Sigmoid colon (tissue), 4 donors: ENCODE results near the gene NDUFS6.

ENCODE experiments used
- POLR2A ChIP-seq, 2 donors: fragments of 450-650 bp; IDR thresholded peaks; one replicate each; pipeline ENCODE4 v1.6.1; 2016; ENCODE audit warnings: antibody characterized with exemption in 2 of 2, mild to moderate bottlenecking in 2 of 2, moderate library complexity in 2 of 2
- POLR2AphosphoS5 ChIP-seq, 4 donors: sonication (generic); formaldehyde crosslinking; IDR thresholded peaks; one replicate each; pipeline ENCODE4 v1.6.1; 2017; ENCODE audit warnings: antibody characterized with exemption in 4 of 4
- TF ChIP-seq, protein P1 (sequence below), 4 experiments: fragments of 450-650 bp in 3 of 4; fragments of 200-600 bp in 1 of 4; IDR thresholded peaks; one replicate each; pipeline ENCODE4 v1.5.1; 2016 to 2019; ENCODE audit warnings: antibody characterized with exemption in 4 of 4, mild to moderate bottlenecking in 3 of 4, moderate library complexity in 2 of 4

DNA sequence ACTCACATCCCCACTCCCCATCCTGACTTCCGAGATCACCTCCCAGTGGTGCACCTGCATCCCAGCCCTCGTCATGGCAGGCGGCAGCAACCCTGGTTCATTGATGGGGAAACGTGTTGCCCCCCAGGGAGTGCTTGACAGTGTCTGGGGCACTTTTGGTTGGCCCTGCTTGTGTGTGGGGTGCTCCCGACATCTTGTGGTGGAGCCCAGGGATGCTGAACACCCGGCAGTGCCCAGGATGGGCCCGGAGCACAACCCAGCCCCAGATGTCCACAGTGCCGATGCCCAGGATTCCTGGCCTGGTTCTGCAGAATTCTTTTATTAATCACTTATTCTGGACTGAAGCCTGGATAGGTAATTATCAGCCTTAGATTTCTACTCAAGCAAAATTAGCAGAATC lies 5.3 kb upstream of the NDUFS6 start:
- TF ChIP-seq, protein P1, sequence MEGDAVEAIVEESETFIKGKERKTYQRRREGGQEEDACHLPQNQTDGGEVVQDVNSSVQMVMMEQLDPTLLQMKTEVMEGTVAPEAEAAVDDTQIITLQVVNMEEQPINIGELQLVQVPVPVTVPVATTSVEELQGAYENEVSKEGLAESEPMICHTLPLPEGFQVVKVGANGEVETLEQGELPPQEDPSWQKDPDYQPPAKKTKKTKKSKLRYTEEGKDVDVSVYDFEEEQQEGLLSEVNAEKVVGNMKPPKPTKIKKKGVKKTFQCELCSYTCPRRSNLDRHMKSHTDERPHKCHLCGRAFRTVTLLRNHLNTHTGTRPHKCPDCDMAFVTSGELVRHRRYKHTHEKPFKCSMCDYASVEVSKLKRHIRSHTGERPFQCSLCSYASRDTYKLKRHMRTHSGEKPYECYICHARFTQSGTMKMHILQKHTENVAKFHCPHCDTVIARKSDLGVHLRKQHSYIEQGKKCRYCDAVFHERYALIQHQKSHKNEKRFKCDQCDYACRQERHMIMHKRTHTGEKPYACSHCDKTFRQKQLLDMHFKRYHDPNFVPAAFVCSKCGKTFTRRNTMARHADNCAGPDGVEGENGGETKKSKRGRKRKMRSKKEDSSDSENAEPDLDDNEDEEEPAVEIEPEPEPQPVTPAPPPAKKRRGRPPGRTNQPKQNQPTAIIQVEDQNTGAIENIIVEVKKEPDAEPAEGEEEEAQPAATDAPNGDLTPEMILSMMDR (IDR thresholded peaks at IDR 0.05) = no peak
- TF ChIP-seq POLR2AphosphoS5 (IDR thresholded peaks at IDR 0.05) = no peak
- TF ChIP-seq POLR2A (IDR thresholded peaks at IDR 0.05) = no peak
